ENCODE results near the gene BCCIP.

DNA sequence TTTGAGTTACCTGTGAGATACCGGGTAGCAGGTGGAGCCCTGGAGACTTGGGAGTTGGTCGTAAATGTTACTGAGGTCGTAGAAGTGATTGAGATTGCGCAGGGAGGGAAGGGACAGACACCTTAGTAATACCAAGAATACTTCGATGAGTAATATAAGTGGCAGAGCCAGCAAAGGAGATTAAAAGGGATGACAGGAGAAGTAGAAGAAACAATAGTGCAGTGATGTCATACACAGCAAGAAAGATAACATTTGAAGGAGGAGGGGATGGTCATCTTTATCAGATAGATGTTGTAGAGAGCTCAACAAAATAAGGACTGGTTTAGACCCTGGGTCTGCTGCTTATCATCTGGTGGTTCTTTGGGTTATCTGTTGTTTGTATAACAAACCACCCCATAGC lies 5.0 kb downstream of the BCCIP start:
- TF ChIP-seq, protein P1, sequence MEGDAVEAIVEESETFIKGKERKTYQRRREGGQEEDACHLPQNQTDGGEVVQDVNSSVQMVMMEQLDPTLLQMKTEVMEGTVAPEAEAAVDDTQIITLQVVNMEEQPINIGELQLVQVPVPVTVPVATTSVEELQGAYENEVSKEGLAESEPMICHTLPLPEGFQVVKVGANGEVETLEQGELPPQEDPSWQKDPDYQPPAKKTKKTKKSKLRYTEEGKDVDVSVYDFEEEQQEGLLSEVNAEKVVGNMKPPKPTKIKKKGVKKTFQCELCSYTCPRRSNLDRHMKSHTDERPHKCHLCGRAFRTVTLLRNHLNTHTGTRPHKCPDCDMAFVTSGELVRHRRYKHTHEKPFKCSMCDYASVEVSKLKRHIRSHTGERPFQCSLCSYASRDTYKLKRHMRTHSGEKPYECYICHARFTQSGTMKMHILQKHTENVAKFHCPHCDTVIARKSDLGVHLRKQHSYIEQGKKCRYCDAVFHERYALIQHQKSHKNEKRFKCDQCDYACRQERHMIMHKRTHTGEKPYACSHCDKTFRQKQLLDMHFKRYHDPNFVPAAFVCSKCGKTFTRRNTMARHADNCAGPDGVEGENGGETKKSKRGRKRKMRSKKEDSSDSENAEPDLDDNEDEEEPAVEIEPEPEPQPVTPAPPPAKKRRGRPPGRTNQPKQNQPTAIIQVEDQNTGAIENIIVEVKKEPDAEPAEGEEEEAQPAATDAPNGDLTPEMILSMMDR (IDR thresholded peaks at IDR 0.05) = no peak
- no peak for TF ChIP-seq EZH2 (IDR thresholded peaks at IDR 0.05)
- TF ChIP-seq EZH2phosphoT487 (IDR thresholded peaks at IDR 0.05) = no peak
